Measurements from ENCODE around the gene TMEM208. TPM values are rescaled to one million over a fixed set of nuclear protein-coding genes. Genes with fewer than 3 reads are reported as not detected.

TMEM208 gene
- total RNA-seq, 2 experiments from 2014 or later, result 39.6 to 39.7 TPM

GRCh38 chr16:67265834-67266233, 38.9 kb downstream of the TMEM208 start:
- ChIA-PET POLR2A (interaction anchor here (1.0 to 1.1 kb wide), 2 partner anchors 13 to 20 kb away, joined by 4 read pairs; no protein-coding TSS in a partner anchor), CTCF (no interaction called here)
- H3K27me3 Mint-ChIP-seq, result peaks cover 9% of the 10 kb centered on the region
- H3K4me3 Mint-ChIP-seq, result no peak overlapping the region
- H3K36me3 Mint-ChIP-seq (ENCODE audit: low read depth), result no peaks in the 10 kb centered on the region
- H3K27ac Mint-ChIP-seq, result no peak overlapping the region
- H3K9me3 Mint-ChIP-seq, result no peaks in the 10 kb centered on the region
- no peak for DNase-seq
- no peaks in the 10 kb centered on the region for H3K4me1 Mint-ChIP-seq

- no peak overlapping the region for H3K27ac Mint-ChIP-seq
- no peak overlapping the region for H3K4me3 Mint-ChIP-seq
- CTCF ChIA-PET, result interaction anchor here (0.7 to 1.3 kb wide), 2 partner anchors 56 to 160 kb away, joined by 4 to 5 read pairs; no protein-coding TSS in a partner anchor
- no peaks in the 10 kb centered on the region for H3K4me1 Mint-ChIP-seq
- peaks cover 2% of the 10 kb centered on the region for H3K27me3 Mint-ChIP-seq
- no peak for DNase-seq
- POLR2A ChIA-PET, result interaction anchor here (1.5 kb wide), 1 partner anchor 160 kb away, joined by 3 read pairs; no protein-coding TSS in a partner anchor
- no peaks in the 10 kb centered on the region for H3K9me3 Mint-ChIP-seq
- H3K36me3 Mint-ChIP-seq (ENCODE audit: low read depth), result no peaks in the 10 kb centered on the region
Measured at GRCh38 chr16:67268136-67268579, 41.2 kb downstream of the TMEM208 start.

- DNase-seq, result no peak
- no peaks in the 10 kb centered on the region for H3K4me1 Mint-ChIP-seq
- H3K27ac Mint-ChIP-seq, result no peak overlapping the region
- no peaks in the 10 kb centered on the region for H3K36me3 Mint-ChIP-seq (ENCODE audit: low read depth)
- no peak overlapping the region for H3K4me3 Mint-ChIP-seq
- ChIA-PET CTCF (interaction anchor here (0.9 kb wide), 1 partner anchor 9 kb away, joined by 4 read pairs; no protein-coding TSS in a partner anchor), POLR2A (no interaction called here)
- no peaks in the 10 kb centered on the region for H3K9me3 Mint-ChIP-seq
- no peaks in the 10 kb centered on the region for H3K27me3 Mint-ChIP-seq
Measured at GRCh38 chr16:67269766-67270165, 42.8 kb downstream of the TMEM208 start.

- Mint-ChIP-seq H3K4me1 (peaks cover 3% of the 10 kb centered on the region), H3K9me3 (no peaks in the 10 kb centered on the region), H3K27ac (no peak overlapping the region), H3K4me3 (no peak overlapping the region), H3K36me3 (ENCODE audit: low read depth) (no peaks in the 10 kb centered on the region), H3K27me3 (no peaks in the 10 kb centered on the region)
- no peak for DNase-seq
- POLR2A ChIA-PET, result interaction anchor here (1.4 kb wide), 1 partner anchor 19 kb away, joined by 3 read pairs; no protein-coding TSS in a partner anchor
- CTCF ChIA-PET, result interaction anchor here (0.6 kb wide), 1 partner anchor 10 kb away, joined by 3 read pairs; no protein-coding TSS in a partner anchor
Measured at GRCh38 chr16:67270931-67271338, 44.0 kb downstream of the TMEM208 start.

- ChIA-PET CTCF (interaction anchor here (0.6 kb wide), 1 partner anchor 11 kb away, joined by 3 read pairs; no protein-coding TSS in a partner anchor), POLR2A (interaction anchor here (1.4 kb wide), 1 partner anchor 19 kb away, joined by 3 read pairs; no protein-coding TSS in a partner anchor)
- no peak overlapping the region for H3K4me3 Mint-ChIP-seq
- no peaks in the 10 kb centered on the region for H3K9me3 Mint-ChIP-seq
- no peaks in the 10 kb centered on the region for H3K27me3 Mint-ChIP-seq
- no peak for DNase-seq
- H3K27ac Mint-ChIP-seq, result no peak overlapping the region
- H3K4me1 Mint-ChIP-seq, result peaks cover 5% of the 10 kb centered on the region
- H3K36me3 Mint-ChIP-seq (ENCODE audit: low read depth), result peaks cover 4% of the 10 kb centered on the region
Measured at GRCh38 chr16:67271446-67271845, 44.5 kb downstream of the TMEM208 start.

- peaks cover 24% of the 10 kb centered on the region for H3K4me1 Mint-ChIP-seq
- no peak overlapping the region for H3K4me3 Mint-ChIP-seq
- H3K27me3 Mint-ChIP-seq, result no peaks in the 10 kb centered on the region
- H3K36me3 Mint-ChIP-seq (ENCODE audit: low read depth), result peaks cover 12% of the 10 kb centered on the region
- no peaks in the 10 kb centered on the region for H3K9me3 Mint-ChIP-seq
- POLR2A ChIA-PET, result no interaction called here
- CTCF ChIA-PET, result no interaction called here
- H3K27ac Mint-ChIP-seq, result no peak overlapping the region
- DNase-seq, result no peak
Measured at GRCh38 chr16:67275321-67275720, 48.4 kb downstream of the TMEM208 start.

GRCh38 chr16:67277294-67277998, 50.5 kb downstream of the TMEM208 start:
- POLR2A ChIA-PET, result interaction anchor here (0.6 to 2.3 kb wide), 3 partner anchors 9 to 54 kb away, joined by 3 to 6 read pairs (median 3); no protein-coding TSS in a partner anchor
- H3K9me3 Mint-ChIP-seq, result no peaks in the 10 kb centered on the region
- H3K27me3 Mint-ChIP-seq, result no peaks in the 10 kb centered on the region
- peak overlapping the region; percentile 59 for H3K4me3 Mint-ChIP-seq
- peaks cover 24% of the 10 kb centered on the region for H3K4me1 Mint-ChIP-seq
- CTCF ChIA-PET, result interaction anchor here (1.1 to 2.7 kb wide), 4 partner anchors 8 to 122 kb away, joined by 3 to 15 read pairs (median 6); no protein-coding TSS in a partner anchor
- peaks cover 12% of the 10 kb centered on the region for H3K36me3 Mint-ChIP-seq (ENCODE audit: low read depth)
- no peak for DNase-seq
- H3K27ac Mint-ChIP-seq, result peak overlapping the region; percentile 38

- peaks cover 24% of the 10 kb centered on the region for H3K4me1 Mint-ChIP-seq
- no peaks in the 10 kb centered on the region for H3K27me3 Mint-ChIP-seq
- H3K36me3 Mint-ChIP-seq (ENCODE audit: low read depth), result peaks cover 12% of the 10 kb centered on the region
- ChIA-PET POLR2A (interaction anchor here (0.6 to 2.3 kb wide), 6 partner anchors 8 to 178 kb away, joined by 3 to 9 read pairs (median 5); partner anchors contain the start of genes FHOD1 and SLC9A5), CTCF (interaction anchor here (0.7 to 2.7 kb wide), 12 partner anchors 8 to 121 kb away, joined by 3 to 15 read pairs (median 4); partner anchors contain the start of genes FHOD1, SLC9A5 and TMEM208)
- no peak for DNase-seq
- no peaks in the 10 kb centered on the region for H3K9me3 Mint-ChIP-seq
- H3K27ac Mint-ChIP-seq, result peak overlapping the region; percentile 69
- H3K4me3 Mint-ChIP-seq, result peak overlapping the region; percentile 82
Measured at GRCh38 chr16:67277999-67278772, 51.3 kb downstream of the TMEM208 start.

Other genes with a start within 250 kb of the TMEM208 start
- gene CES4A, start 238.5 kb upstream of the TMEM208 start, total RNA-seq, result 10 to 100 TPM; 37.8 to 39.3 TPM
- 100 to 1,000 TPM; 236 to 238 TPM for gene CBFB, start 198.0 kb upstream of the TMEM208 start, total RNA-seq
- 10 to 100 TPM; 12.4 to 13.3 TPM for gene PHAF1, start 117.2 kb upstream of the TMEM208 start, total RNA-seq
- gene B3GNT9, start 76.1 kb upstream of the TMEM208 start, total RNA-seq, result 10 to 100 TPM; 14.6 to 16.2 TPM
- 10 to 100 TPM; 96.9 to 97.3 TPM for gene TRADD, start 67.2 kb upstream of the TMEM208 start, total RNA-seq
- gene FBXL8, start 67.2 kb upstream of the TMEM208 start, total RNA-seq, result 10 to 100 TPM; 52.3 to 54.4 TPM
- 100 to 1,000 TPM; 107 to 110 TPM for gene HSF4, start 62.4 kb upstream of the TMEM208 start, total RNA-seq
- 10 to 100 TPM; 35.6 to 36.7 TPM for gene NOL3, start 56.6 kb upstream of the TMEM208 start, total RNA-seq
- 10 to 100 TPM; 63.9 to 70.9 TPM for gene MATCAP1, start 43.2 kb upstream of the TMEM208 start, total RNA-seq
- gene EXOC3L1, start 37.0 kb upstream of the TMEM208 start, total RNA-seq, result not detected
- gene E2F4, start 35.0 kb upstream of the TMEM208 start, total RNA-seq, result 100 to 1,000 TPM; 127 to 131 TPM
- 1 to 10 TPM; 7.3 to 8.3 TPM for gene ELMO3, start 28.0 kb upstream of the TMEM208 start, total RNA-seq
- gene FHOD1, start 20.4 kb downstream of the TMEM208 start, total RNA-seq, result 10 to 100 TPM; 94.8 to 99.1 TPM
- 1 to 10 TPM; 2.2 to 2.8 TPM for gene SLC9A5, start 21.8 kb downstream of the TMEM208 start, total RNA-seq
- gene PLEKHG4, start 52.4 kb downstream of the TMEM208 start, total RNA-seq, result 10 to 100 TPM in 1 of 2 experiments, 1 to 10 TPM in 1; 9.2 to 10.9 TPM
- under 1 TPM; 0.20 to 0.48 TPM for gene KCTD19, start 99.6 kb downstream of the TMEM208 start, total RNA-seq
- gene LRRC36, start 99.7 kb downstream of the TMEM208 start, total RNA-seq, result not detected
- not detected for gene TPPP3, start 166.4 kb downstream of the TMEM208 start, total RNA-seq
- under 1 TPM; 0.23 to 0.45 TPM for gene ZDHHC1, start 189.3 kb downstream of the TMEM208 start, total RNA-seq
- gene HSD11B2, start 204.0 kb downstream of the TMEM208 start, total RNA-seq, result not detected